GM21786 (cell line): ENCODE results near the gene C1QTNF8.

Experiments
- ATAC-seq: cut with Tn5 transposase; IDR thresholded peaks from one replicate; pipeline ENCODE4 v1.9.1; 2021; ENCODE audit not compliant: unreplicated experiment

Gene C1QTNF8

GRCh38 chr16:1096169-1097082 lies at the start of gene C1QTNF8:
Gene C1QTNF8, minus strand, starts transcription at chr16:1096244. Its CDS starts 1,322 bp downstream, at chr16:1094922.
- ATAC-seq, result no peak

GRCh38 chr16:1145383-1146100 lies 49.5 kb upstream of the C1QTNF8 start:
- ATAC-seq, result no peak

GRCh38 chr16:1144476-1145382 lies 48.7 kb upstream of the C1QTNF8 start:
- ATAC-seq, result no peak

- ATAC-seq, result no peak
Observed at GRCh38 chr16:1143761-1144450, 47.9 kb upstream of the C1QTNF8 start.

GRCh38 chr16:1142911-1143310 lies 46.9 kb upstream of the C1QTNF8 start:
- ATAC-seq, result no peak

GRCh38 chr16:1141716-1142115 lies 45.7 kb upstream of the C1QTNF8 start:
- no peak for ATAC-seq

- ATAC-seq, result no peak
Observed at GRCh38 chr16:1141191-1141590, 45.1 kb upstream of the C1QTNF8 start.

GRCh38 chr16:1140582-1141162 lies 44.6 kb upstream of the C1QTNF8 start:
- ATAC-seq, result no peak

- ATAC-seq, result no peak
Observed at GRCh38 chr16:1137604-1138003, 41.6 kb upstream of the C1QTNF8 start.

- no peak for ATAC-seq
Observed at GRCh38 chr16:1135459-1135825, 39.4 kb upstream of the C1QTNF8 start.

GRCh38 chr16:1134776-1135458 lies 38.9 kb upstream of the C1QTNF8 start:
- no peak for ATAC-seq

GRCh38 chr16:1133810-1134520 lies 37.9 kb upstream of the C1QTNF8 start:
- no peak for ATAC-seq

GRCh38 chr16:1133271-1133670 lies 37.2 kb upstream of the C1QTNF8 start:
- ATAC-seq, result no peak

GRCh38 chr16:1132431-1132830 lies 36.4 kb upstream of the C1QTNF8 start:
- ATAC-seq, result no peak

GRCh38 chr16:1131378-1131994 lies 35.4 kb upstream of the C1QTNF8 start:
- ATAC-seq, result no peak

- no peak for ATAC-seq
Observed at GRCh38 chr16:1130382-1130781, 34.3 kb upstream of the C1QTNF8 start.

GRCh38 chr16:1129106-1129960 lies 33.3 kb upstream of the C1QTNF8 start:
- ATAC-seq, result no peak
